Measurements from ENCODE around the gene TERB1. TPM values are rescaled to one million over a fixed set of nuclear protein-coding genes. Genes with fewer than 3 reads are reported as not detected.

The TERB1 gene
- total RNA-seq, 1 donor from 2014 or later: not detected

DNA sequence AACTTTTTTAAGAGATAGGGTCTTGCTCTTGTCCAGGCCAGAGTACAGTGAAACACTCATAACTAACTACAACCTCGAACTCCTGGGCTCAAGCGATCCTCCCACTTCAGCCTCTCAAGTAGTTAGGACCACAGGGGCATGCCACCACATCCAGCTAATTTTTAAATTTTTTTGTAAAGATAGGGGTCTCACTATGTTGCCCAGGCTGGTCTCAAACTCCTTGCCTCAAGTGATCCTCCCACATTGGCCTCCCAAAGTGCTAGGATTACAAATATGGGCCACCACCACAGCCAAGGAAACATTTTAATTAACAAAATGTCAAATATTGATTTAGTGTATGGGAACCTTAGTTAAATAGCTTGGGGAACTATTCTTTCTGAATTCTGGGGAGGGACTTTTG, 47.2 kb downstream of the TERB1 start:
- H3K9me3 Mint-ChIP-seq (ENCODE audit: low read depth): no peaks in the 10 kb centered on the region
- DNase-seq (ENCODE audit: low spot score, unreplicated experiment): no peak
- no peaks in the 10 kb centered on the region for H3K36me3 Mint-ChIP-seq (ENCODE audit: insufficient read depth)
- H3K4me3 Mint-ChIP-seq (ENCODE audit: low read depth): no peak overlapping the region
- TF ChIP-seq, protein P1, sequence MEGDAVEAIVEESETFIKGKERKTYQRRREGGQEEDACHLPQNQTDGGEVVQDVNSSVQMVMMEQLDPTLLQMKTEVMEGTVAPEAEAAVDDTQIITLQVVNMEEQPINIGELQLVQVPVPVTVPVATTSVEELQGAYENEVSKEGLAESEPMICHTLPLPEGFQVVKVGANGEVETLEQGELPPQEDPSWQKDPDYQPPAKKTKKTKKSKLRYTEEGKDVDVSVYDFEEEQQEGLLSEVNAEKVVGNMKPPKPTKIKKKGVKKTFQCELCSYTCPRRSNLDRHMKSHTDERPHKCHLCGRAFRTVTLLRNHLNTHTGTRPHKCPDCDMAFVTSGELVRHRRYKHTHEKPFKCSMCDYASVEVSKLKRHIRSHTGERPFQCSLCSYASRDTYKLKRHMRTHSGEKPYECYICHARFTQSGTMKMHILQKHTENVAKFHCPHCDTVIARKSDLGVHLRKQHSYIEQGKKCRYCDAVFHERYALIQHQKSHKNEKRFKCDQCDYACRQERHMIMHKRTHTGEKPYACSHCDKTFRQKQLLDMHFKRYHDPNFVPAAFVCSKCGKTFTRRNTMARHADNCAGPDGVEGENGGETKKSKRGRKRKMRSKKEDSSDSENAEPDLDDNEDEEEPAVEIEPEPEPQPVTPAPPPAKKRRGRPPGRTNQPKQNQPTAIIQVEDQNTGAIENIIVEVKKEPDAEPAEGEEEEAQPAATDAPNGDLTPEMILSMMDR (IDR thresholded peaks at IDR 0.05; ENCODE audit: unreplicated experiment): no peak
- peaks cover 16% of the 10 kb centered on the region for H3K4me1 Mint-ChIP-seq (ENCODE audit: low read depth)
- peaks cover 8% of the 10 kb centered on the region for H3K27me3 Mint-ChIP-seq
- no peak overlapping the region for H3K27ac Mint-ChIP-seq

DNA sequence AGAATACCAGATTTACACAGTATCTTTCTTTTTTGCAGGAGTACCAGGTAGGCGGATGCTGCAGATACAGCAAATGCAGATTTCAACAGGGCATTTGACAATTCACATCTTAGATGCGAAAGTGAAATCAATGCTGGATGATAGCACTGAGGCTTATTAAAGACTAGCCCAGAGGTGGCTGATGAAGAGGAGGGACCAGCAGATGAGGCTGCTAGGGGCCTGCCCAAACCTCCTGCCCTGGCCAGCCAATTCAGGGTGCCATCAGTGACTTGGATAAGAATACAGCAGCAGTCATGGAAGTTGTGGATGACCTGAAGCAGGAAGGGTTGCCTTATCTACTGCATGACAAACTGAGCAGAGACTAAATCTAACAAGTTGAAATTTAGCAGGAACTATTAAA, 48.4 kb downstream of the TERB1 start:
- no peak for DNase-seq (ENCODE audit: low spot score, unreplicated experiment)
- no peaks in the 10 kb centered on the region for H3K9me3 Mint-ChIP-seq (ENCODE audit: low read depth)
- H3K4me1 Mint-ChIP-seq (ENCODE audit: low read depth): peaks cover 17% of the 10 kb centered on the region
- TF ChIP-seq, protein P1 (IDR thresholded peaks at IDR 0.05; ENCODE audit: unreplicated experiment): no peak
- no peak overlapping the region for H3K27ac Mint-ChIP-seq
- peaks cover 3% of the 10 kb centered on the region for H3K36me3 Mint-ChIP-seq (ENCODE audit: insufficient read depth)
- H3K4me3 Mint-ChIP-seq (ENCODE audit: low read depth): no peak overlapping the region
- H3K27me3 Mint-ChIP-seq: peaks cover 6% of the 10 kb centered on the region

DNA sequence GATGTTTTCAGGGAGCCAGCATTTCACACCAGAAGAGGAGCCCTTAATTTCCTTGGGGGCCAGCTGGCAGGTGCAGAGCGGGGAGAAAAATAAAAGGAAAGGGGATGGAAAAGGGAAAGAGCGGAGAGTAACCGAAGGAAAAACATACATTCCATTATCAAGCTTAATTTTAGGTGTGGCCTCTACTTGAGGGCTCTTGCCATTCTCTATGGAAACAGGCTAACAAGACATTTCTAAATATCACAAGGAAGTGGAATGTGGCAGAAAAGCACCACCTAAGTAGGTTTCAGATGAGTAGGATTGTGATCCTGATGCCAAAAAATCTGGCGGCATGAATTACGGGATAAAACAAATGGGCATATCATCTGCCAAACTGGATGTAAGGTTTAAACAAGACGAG, 49.0 kb downstream of the TERB1 start:
- Mint-ChIP-seq H3K27ac (peak overlapping the region; percentile 91), H3K9me3 (ENCODE audit: low read depth) (no peaks in the 10 kb centered on the region), H3K36me3 (ENCODE audit: insufficient read depth) (peaks cover 3% of the 10 kb centered on the region), H3K27me3 (peaks cover 6% of the 10 kb centered on the region), H3K4me3 (ENCODE audit: low read depth) (peak overlapping the region; percentile 97), H3K4me1 (ENCODE audit: low read depth) (peaks cover 17% of the 10 kb centered on the region)
- TF ChIP-seq, protein P1 (IDR thresholded peaks at IDR 0.05; ENCODE audit: unreplicated experiment): no peak
- no peak for DNase-seq (ENCODE audit: low spot score, unreplicated experiment)

DNA sequence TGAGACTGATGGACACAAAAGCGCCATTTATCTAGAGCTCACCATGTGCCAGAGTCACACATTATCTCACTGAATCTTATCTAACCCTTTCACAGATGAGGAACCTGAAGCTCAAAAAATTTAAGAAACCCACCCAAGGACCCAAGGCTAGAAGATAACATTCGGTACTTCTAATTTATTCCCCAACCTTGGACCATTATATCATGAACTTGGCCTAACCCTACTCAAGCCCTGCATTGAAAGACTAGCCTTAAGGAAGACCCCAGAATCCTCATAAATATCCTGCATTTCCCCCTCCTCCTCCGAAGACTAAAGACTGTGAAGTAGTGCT, 49.4 kb downstream of the TERB1 start:
- TF ChIP-seq, protein P1 (IDR thresholded peaks at IDR 0.05; ENCODE audit: unreplicated experiment): no peak
- DNase-seq (ENCODE audit: low spot score, unreplicated experiment): no peak
- Mint-ChIP-seq H3K4me3 (ENCODE audit: low read depth) (peak overlapping the region; percentile 97), H3K36me3 (ENCODE audit: insufficient read depth) (peaks cover 3% of the 10 kb centered on the region), H3K27me3 (peaks cover 6% of the 10 kb centered on the region), H3K27ac (peak overlapping the region; percentile 91), H3K9me3 (ENCODE audit: low read depth) (no peaks in the 10 kb centered on the region), H3K4me1 (ENCODE audit: low read depth) (peaks cover 17% of the 10 kb centered on the region)

DNA sequence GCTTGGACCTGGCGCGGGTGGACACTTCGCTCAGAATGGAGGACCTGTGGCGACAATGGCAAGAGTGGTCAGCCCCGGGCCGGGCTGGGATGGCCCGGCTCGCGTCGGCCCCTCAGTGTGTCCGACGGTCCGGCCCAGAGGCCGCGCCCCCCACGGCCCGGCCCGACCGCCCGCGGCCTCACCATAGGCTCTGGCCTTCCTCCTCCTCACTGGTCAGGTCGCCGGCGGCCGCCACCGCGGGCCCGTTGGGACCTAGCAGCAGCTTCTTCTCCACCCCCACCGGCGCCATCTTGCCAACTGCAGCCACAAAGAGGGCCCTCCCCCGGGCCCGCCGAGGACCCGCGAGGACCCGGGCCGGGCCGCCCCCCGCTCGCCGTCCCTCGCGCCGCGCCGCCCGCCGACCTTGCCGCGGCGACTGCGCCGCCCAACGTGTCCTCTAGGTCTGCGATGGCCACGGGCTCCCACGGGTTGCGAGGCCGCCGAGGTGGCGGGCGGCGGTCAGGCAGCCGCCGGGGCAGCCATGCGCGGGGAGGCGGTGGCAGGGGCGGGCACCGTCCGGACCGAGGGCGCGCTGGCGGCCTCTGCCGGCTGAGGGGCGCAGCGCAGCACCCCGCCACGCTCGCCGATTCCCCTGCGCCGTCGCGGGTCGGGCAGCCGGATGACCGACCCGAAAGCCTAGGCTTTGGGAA, 49.9 kb downstream of the TERB1 start, which contains the start of gene DYNC1LI2:
Gene DYNC1LI2 (minus strand): TSS at position 307 of the 689 bp plus-strand sequence. CDS start 18 bp downstream, at position 289.
- peak; percentile 79 for DNase-seq (ENCODE audit: low spot score, unreplicated experiment)
- H3K27ac Mint-ChIP-seq: peak within 1 kb of the TSS; percentile 95
- peaks cover 17% of the 10 kb centered on the region for H3K4me1 Mint-ChIP-seq (ENCODE audit: low read depth)
- peak within 1 kb of the TSS; percentile 97 for H3K4me3 Mint-ChIP-seq (ENCODE audit: low read depth)
- H3K36me3 Mint-ChIP-seq (ENCODE audit: insufficient read depth): peaks cover 3% of the 10 kb centered on the region
- H3K27me3 Mint-ChIP-seq: peaks cover 6% of the 10 kb centered on the region
- TF ChIP-seq, protein P1 (IDR thresholded peaks at IDR 0.05; ENCODE audit: unreplicated experiment): peak; percentile 82
- no peaks in the 10 kb centered on the region for H3K9me3 Mint-ChIP-seq (ENCODE audit: low read depth)
